GM21515 (cell line): Measurements from ENCODE around the gene PLEKHH2.
"Not testable (repeated sequence)": the region's sequence is repeated elsewhere in the genome, so short reads cannot be mapped to it uniquely, and the experiment has no call there.

Source experiments
- ATAC-seq: cut with Tn5 transposase; IDR thresholded peaks from one replicate; pipeline ENCODE4 v1.9.1; 2021; ENCODE audit not compliant: unreplicated experiment

PLEKHH2 gene

DNA sequence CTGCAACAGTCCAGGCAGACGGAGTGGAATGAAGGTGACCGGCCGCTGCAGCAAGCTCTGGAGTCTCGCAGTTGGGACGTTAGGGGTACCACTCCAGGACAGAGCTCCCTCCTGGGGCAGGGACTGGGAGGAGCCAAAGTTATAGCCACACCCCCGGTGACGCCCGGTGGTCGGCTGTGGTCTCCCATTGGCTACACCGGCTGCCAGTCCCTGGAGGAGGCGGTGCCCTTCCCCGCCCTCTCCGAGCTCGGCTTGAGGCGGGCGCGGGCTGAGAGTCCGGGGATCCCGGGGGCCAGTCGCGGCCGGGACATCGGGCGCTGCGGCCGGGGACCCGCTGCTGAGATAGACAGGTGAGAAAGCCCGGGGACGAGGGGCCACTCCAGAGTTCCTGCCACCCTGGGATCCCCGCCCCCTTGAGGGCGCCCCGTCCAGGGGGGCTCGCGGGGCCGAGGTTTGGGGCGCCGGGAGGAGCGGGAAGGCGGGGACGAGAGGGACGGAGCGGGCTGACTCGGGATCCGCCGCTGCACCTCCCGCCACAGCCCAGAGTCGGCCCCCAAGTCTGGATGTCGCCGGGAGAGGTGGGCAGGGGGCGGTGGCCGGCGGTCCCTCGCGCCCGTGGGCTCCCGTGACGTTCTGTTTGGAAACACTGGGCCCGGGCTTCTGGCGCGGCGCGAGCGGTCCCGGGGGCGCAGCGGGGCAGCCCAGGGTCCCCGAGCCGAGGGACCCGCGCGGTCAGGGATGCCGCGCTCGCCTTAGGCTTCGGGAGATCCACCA is at the start of gene PLEKHH2:
TSS of gene PLEKHH2 (plus strand) at position 231 of the 774 bp plus-strand sequence. CDS start 7,414 bp downstream, outside the sequence.
- peak; percentile 100 for ATAC-seq

DNA sequence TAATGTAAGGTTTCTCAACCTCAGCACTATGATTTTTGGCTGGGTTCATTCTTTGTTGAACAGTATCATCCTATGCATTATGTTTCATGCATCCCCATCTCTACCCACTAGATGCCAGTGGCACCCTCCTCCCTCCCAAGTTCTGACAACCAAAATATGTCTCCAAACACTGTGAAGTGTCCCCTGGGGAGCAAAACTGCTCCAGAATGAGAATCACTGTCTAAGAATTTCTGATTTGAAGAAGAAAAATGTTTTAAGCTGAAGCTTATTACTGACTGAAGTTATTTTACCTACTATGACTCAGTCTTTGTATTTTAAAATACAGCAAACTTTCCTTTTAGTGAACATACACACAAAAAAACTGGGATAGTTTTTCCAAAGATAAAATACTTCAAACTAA is 44.6 kb upstream of the PLEKHH2 start:
- ATAC-seq = no peak

DNA sequence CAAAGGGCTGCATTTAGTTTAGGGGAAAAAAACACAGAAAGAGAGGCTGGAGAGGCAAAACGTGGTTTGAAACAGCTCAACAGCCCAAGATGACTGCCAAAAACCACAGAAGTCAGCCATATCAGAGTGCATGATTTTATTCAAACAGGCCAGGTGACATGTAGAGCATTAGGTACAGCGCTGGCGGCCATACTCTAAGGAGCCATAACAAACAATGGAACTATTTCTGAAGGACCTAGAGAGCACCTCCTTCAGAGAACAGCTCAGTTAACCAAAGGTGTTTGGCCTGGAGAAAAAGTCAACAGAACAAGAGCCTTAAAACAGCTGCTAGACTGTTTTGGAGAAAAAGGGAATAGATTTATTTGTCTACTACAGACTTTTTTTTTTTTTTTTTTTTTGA is 43.8 kb upstream of the PLEKHH2 start:
- ATAC-seq = no peak

DNA sequence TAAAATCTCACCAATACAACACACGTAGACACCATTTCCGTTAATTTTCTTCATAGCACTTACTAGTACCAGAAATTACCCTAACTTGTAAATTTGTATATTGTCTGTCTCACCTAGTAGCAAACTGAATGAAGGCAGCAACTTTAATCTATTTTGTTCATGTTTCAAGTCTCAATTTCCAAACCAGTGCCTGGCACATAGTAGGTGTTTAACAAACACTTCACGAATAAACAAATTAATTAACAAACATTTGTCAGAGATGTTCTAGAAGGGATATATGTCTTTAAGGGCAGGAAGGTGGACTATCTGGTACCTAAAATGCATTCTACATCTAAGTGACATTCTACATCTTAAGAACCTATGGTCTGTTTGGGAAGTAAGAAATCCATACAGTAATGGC is 42.2 kb upstream of the PLEKHH2 start:
- no peak for ATAC-seq

DNA sequence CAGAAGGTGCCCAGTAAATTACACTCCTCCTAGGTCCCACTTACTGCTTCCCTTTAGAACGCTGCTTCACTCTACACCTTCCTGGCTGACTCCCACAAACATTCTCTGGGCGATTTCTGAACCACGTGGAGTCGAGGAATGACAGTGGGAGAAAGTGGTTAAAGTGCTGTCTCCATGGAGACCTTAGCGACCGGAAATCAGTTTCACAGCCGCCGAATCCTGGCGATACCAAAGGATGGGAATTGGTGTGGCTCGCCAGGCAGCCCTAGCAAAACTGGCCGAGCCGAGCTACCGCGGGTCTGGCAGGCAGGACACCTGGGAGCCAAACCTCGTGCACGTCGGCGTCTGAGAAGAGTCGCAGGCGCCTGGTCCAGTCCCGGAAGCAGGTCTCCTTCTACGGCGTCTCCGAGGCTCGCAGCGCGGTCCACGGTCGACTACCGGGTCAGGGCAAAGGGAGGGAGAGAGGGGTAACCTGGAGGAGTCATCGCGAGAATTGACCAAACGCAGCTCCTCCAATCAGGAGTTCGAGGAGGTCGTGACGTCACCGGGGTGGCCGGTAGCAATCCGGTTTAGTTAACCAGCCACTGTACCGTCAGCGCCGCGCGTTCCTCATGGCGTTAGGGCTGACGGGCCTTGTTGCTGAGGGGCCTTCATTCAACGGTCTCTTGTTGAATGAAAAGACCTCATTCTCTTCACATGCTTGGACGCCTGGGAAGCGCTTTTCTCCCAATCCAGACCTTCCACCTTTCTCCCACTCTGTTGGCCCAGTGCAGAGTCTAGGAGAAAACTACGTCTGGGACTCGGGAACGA is 41.3 kb upstream of the PLEKHH2 start, which contains the start of gene THADA:
TSS of gene THADA (minus strand) at position 436 of the 810 bp plus-strand sequence. CDS start 3,646 bp downstream, outside the sequence.
- ATAC-seq = peak; percentile 99

DNA sequence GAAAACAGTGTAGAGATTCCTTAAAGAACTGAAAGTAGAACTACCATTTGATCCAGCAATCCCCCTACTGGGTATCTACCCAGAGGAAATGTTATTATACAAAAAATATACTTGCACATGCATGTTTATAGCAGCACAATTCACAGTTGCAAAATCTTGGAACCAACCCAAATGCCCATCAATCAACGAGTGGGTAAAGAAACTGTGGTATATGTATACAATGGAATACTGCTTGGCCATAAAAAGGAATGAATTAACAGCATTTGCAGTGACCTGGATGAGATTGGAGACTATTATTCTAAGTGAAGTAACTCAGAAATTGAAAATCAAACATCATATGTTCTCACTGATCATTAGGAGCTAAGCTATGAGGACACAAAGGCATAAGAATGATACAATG is 36.5 kb upstream of the PLEKHH2 start:
- not testable (repeated sequence) for ATAC-seq

DNA sequence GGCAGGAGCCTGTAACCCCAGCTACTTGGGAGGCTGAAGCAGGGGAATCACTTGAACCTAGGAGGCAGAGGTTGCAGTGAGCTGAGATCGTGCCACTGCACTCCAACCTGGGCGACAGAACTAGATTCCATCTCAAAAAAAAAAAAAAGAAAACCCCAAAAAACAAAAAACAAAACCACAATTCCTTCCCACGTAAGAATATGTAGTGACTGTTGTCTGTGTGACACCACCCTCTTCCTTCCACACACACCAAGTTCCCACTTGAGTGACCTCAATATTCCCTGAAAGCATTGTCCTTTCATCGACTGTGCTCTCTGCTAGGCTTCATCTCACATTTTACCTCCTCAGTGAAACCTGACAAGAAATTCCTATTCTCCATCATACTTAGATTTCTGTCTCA is 32.4 kb upstream of the PLEKHH2 start:
- ATAC-seq = no peak

DNA sequence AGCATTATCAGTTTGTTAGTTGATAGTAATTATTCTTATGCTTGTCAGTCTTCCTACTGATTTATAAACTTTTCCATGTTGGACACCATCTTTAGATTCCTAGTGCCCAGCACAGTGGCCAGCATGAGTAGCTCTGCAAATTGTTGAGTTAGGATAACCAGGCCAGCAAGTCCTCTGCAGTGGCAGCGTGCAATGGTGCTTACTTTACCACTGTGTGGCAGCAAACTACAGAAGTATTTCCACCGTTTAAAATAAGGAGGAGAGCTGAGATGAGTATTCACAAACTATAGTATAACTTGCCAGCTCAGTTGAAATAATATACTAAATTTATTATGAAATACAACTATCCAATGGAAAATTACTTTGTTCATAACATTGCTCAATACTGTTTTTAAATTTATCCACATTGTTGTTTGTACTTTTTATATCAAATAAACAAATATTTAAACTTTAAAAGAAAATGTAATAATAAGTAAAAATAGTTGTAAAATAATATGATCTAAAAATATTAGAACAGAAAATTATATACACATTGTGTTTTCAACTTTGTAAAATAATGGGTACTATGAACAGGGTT is 31.9 kb upstream of the PLEKHH2 start:
- no peak for ATAC-seq

DNA sequence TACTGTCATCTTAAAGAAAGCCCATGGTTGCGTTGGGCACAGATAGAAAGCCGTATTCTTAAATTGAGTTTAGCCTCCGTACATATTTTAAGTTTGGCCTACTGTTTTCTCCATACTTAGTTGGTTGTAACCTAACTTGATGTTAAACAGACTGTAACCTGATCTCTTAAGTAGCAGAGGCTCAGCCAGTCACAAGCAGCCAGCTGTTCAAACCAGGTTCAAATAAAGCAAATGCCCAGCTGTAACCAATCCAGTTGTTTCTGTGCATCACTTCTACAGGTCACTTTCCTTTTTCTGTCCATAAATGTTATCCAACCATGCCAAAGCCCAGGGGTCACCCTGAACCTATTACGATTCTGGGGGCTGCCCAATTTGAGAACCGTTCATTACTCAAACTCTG is 31.2 kb upstream of the PLEKHH2 start:
- no peak for ATAC-seq

DNA sequence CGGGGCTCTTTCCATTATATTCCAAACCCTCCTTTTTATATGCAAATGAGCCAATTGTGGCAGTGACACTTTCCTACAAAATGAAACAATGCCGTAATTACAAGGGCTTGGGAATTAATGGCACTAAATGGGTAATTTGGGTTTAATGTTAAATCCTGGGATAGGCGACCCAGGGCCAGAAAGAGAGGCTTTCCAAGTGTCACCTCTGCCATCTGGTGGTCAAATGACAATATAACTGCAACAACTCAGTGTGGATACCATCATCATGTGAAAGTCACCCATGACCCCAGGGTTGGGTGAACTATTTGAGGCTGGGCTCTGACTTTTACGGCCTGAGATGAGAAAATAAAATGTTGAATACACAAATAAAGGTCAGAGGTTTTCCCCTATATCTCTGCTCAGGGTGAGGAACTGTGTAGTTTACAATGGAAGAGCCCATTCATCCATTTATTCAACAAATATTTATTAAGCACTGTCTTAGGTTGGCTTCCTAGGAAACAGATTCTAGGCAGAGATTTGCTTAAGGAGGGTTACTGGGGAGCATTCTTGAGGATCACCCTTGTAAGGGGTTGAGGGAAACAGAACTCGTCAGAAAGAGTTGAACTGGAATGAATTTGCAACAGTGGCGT is 27.7 kb upstream of the PLEKHH2 start:
- no peak for ATAC-seq

DNA sequence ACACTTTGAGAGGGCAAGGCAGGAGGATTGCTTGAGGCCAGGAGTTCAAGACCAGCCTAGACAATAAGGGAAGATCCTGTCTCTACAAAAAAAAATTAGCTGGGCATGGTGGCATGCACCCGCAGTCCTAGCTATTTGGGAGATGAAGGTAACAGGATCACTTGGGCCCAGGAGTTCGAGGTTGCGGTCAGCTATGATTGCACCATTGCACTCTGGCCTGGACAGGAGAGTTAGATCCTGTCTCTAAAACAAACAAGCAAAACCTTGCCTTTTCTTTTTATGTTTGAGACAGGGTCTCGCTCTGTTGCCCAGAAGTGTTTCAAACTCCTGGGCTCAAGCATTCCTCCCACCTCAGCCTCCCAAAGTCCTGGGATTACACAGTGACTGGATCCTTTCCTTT is 26.7 kb upstream of the PLEKHH2 start:
- ATAC-seq = no peak

DNA sequence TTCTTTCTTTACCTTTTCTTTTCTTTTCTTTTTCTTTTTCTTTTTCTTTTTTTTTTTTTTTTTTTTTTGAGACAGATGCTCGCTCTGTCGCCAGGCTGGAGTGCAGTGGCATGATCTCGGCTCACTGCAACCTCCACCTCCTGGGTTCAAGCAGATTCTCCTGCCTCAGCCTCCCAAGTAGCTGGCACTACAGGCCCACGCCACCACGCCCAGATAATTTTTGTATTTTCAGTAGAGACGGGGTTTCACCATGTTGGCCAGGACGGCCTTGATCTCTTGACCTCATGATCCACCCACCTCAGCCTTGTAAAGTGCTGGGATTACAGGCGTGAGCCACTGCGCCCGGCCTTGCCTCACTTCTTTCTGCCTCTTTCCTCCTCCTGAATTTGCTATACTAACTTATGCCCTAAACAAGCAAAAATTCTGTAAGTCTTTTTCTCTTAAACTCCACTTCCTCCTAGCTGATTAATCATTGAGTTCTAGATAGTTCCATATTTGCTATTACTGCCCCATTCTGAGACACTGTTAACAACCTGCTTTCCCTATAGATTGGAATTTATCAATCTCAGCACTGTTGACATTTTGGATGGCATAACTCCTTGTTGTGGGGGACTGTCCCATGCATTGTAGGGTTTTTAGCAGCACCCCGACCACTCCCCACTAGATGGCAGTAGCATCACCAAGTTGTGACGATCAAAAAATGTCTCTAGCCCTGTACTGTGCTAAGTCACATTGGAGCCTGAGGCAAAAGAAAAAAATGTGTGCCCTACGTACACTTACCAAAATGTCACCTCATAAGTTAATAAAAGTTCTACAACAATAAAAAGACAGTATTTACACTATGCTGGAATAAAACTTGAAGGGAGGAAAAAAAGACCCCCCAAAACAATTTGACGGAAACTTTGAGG is 24.8 kb upstream of the PLEKHH2 start:
- ATAC-seq = peak; percentile 75

DNA sequence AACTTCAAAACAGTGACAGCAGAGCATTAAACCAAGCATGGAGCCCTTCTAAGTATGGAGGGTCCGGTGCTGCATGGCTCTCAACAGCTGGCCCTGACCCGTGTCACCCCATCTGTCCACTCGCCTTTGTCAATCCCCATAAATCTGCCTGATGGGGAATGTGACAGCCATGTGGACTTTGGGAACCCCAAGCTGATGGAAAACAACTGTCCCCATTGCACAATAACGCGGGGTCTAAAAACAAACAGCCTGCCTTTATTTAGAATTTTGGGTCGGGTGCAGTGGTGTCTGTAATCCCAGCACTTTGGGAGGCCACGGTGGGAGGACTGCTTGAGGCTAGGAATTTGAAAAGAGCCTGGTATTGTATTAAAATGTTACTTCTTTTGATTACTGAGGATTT is 24.1 kb upstream of the PLEKHH2 start:
- no peak for ATAC-seq

DNA sequence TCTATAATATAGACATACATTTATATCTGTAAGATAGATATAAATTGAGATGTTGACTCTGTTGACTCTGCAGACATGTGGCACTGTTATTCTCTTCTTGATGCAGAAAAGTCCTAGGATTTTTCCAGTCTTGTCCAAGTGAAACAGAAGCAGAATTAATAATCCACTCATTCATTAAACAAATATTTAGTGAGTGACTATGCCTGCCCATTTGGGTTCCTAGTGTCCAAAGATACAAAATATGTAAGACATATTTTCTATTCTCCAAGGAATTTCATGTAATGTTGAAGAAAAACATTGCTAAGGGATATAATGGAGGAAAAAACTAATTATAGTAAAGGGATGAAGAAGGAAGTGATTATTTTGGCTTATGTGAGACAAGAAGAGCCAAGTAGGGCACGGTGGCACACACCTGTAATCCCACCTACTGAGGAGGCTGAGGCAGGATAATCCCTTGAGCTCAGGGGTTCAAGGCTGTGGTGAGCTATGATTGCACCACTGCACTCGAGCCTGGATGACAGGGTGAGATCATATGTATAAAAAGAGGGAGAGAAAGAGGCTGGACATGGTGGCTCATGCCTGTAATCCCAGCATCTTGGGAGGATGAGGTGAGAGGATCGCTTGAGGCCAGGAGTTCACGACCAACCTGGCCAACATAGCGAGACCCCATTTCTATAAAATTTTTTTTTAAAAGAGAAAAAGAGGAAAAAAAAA is 19.9 kb upstream of the PLEKHH2 start:
- ATAC-seq = no peak

DNA sequence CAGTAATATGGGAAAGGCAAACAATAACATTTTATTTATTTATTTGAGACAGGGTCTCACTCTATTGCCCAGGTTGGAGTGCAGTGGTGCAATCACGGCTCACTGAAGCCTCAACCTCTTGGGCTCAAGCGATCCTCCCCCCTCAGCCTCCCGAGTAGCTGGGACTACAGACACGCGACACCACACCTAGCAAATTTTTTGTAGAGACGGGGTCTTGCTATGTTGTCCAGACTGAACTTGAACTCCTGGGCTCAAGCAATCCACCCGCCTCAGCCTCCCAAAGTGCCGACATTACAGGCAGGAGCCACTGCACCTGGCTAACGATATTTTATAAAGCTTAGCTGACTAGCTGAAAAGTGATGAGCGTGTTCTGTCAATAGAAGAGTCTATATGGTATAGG is 17.5 kb upstream of the PLEKHH2 start:
- no peak for ATAC-seq

DNA sequence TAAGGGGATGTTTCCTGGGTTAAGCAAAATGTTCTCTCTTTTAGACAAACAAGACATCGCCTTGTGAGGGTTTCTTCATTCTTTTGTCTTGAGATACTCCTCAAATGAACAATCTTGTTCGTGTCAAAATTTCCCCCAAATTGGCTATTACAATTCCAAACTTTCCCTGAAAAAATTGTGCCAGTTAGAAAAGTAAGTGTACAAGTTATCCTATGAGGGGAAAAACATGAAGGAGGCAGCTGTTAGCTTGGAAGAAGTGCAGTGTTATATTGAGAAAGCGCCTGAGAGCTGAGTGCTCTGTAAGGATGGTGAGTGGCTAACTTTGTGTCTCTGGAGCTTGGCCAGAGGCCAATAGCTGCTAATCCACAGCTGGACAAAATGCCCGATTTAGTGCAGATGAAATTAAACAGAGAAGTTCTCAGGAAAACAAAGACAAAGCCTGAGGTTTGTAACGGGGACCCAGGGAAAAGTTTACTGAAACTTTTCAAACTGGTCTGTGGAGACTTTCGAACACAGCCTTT is 14.1 kb upstream of the PLEKHH2 start:
- ATAC-seq = no peak

DNA sequence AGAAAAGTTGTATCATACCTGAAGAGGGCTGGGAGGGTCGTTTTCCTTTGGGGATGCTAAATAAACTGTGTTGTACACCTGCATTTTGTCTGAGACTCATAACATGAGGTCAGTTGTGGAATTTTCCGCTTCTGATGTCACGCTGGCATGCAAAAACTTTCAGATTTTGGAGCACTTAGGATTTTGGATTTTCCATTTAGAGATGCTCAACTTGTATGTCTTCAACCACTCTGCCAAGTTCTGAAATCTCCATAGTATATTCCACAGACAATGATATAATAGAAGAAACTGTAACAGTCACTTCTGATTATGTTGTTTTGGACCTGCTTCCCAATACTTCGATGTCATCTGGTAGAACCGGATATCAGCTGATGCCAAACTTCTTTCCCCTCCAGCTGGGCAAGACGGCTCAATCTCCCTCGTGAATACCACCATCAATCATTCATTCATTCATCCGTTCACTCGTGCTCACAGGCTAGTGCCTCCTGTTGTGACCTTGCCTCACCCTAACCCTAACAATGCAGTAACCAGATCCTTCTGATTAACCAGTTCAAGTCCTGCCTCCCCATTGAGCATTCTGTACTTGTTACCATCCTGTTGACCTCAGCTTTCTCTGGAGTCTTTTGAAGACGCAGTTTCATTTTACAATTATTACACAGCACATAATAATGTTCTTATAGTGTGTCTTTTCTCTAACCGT is 5.3 kb upstream of the PLEKHH2 start:
- ATAC-seq = no peak

DNA sequence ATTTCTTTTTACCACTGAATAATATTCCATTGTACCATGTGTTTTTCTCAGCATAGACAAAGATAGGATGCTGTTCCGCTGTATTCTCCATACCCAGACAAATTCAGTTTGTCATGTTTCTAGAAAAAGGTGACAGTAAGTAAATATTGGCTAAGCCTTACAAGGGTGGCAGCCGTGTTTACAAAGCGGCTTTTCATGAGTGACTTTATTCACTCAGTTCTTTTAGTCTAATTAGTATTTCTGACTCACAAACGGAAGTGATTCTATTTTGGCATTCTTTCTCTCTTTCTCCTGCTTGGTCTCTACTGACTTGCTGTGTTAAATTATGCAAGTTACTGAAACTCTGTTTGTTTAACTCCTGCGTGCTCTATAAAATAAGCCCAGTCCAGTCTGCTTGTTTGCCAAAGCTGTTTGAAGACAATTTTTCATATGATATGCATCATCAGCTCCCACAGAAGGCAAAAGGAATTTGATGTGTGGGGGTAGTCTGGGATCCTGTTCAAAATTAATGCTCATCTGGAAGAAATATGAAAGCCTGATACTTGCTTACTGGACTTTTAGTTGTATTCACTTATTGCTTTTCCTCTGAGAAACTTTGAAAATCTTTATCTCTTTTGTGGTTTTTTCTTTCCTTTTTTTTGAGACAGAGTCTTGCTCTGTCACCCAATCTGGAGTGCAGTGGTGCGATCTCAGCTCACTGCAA is 2.3 kb upstream of the PLEKHH2 start:
- no peak for ATAC-seq
